Thyroid gland (tissue), 4 donors: ENCODE data around the gene CLDN22. TPM values are rescaled to one million over a fixed set of nuclear protein-coding genes. Genes with fewer than 3 reads are reported as not detected.

ENCODE experiments used
- DNase-seq, 2 donors: peaks; one replicate each; pipeline ENCODE4 v3.0.0-alpha.2; 2019
- H3K27ac ChIP-seq, 3 donors: fragments of 200-600 bp; sonication (generic); 1 replicate in 2 of 3; 2 replicates in 1 of 3; pipeline ENCODE4 v1.5.1; 2016 to 2019; ENCODE audit warnings: mild to moderate bottlenecking in 1 of 3, moderate library complexity in 1 of 3
- H3K27me3 ChIP-seq: fragments of 200-600 bp; sonication (generic); one replicate; pipeline ENCODE4 v1.5.1; 2019
- H3K36me3 ChIP-seq, 2 donors: fragments of 200-600 bp; sonication (generic); one replicate each; pipeline ENCODE4 v1.5.1; 2016 to 2019
- H3K4me1 ChIP-seq, 2 donors: fragments of 200-600 bp; sonication (generic); one replicate each; pipeline ENCODE4 v1.5.1; 2017 to 2019
- H3K4me3 ChIP-seq, 3 donors: fragments of 200-600 bp; sonication (generic); replicated peaks in 1 of 3; 1 replicate in 2 of 3; 2 replicates in 1 of 3; pipeline ENCODE4 v1.5.1; 2016; ENCODE audit warnings: mild to moderate bottlenecking in 1 of 3
- H3K9me3 ChIP-seq: fragments of 200-600 bp; sonication (generic); one replicate; pipeline ENCODE4 v1.5.1; 2017
- CTCF ChIP-seq, 6 experiments: fragments of 200-600 bp in 3 of 6; fragments of 450-650 bp in 3 of 6; sonication (generic) in 3 of 6; IDR thresholded peaks; one replicate each; pipeline ENCODE4 v1.5.1; 2016 to 2019; ENCODE audit warnings: antibody characterized with exemption in 6 of 6, mild to moderate bottlenecking in 2 of 6, inconsistent platforms in 1 of 6, moderate library complexity in 1 of 6
- POLR2A ChIP-seq, 2 donors: fragments of 450-650 bp; IDR thresholded peaks; one replicate each; pipeline ENCODE4 v1.6.1; 2017; ENCODE audit warnings: antibody characterized with exemption in 2 of 2, mild to moderate bottlenecking in 2 of 2, moderate library complexity in 1 of 2
- WGBS, 2 donors: methylation state at CpG; one replicate each; pipeline ENCODE4 v1.1.5; 2017; 5-methylcytosine and 5-hydroxymethylcytosine counted together
- intact Hi-C: fragments of 100-400 bp; cut with DNase I; formaldehyde crosslinking; loops from one replicate; pipeline ENCODE4 v1.15.1; 2023
- total RNA-seq, 4 donors: library from RNA; depleted of rRNA; stranded (reverse); fragments of >200 nt; gene quantifications; one replicate each; pipeline ENCODE4 v1.2.3, GENCODE V29; 2016

CLDN22 gene
- total RNA-seq, 4 donors from 2014 or later, result not detected

- no peak for DNase-seq
- no peaks in the 10 kb centered on the region for H3K4me1 ChIP-seq
- TF ChIP-seq POLR2A (IDR thresholded peaks at IDR 0.05), result no peak
- TF ChIP-seq CTCF (IDR thresholded peaks at IDR 0.05), result no peak
- H3K4me3 ChIP-seq, result no peak overlapping the region
- intact Hi-C loops, result no loop called here
- H3K36me3 ChIP-seq, result peaks cover 0 to 4% of the 10 kb centered on the region in 2 donors
- H3K27ac ChIP-seq, result no peak overlapping the region
- WGBS, 2 donors, result 79 to 84% methylated on average over 5 of the region's 5 CpGs
- H3K27me3 ChIP-seq, result no peaks in the 10 kb centered on the region
- H3K9me3 ChIP-seq, result no peaks in the 10 kb centered on the region
These were observed 19.4 kb downstream of the CLDN22 start for GRCh38 chr4:183300655-183301054.

- DNase-seq, result no peak
- Histone ChIP-seq H3K9me3 (no peaks in the 10 kb centered on the region), H3K36me3 (peaks cover 4 to 5% of the 10 kb centered on the region in 2 donors), H3K4me1 (no peaks in the 10 kb centered on the region), H3K27ac (no peak overlapping the region), H3K27me3 (no peaks in the 10 kb centered on the region), H3K4me3 (no peak overlapping the region)
- TF ChIP-seq CTCF (IDR thresholded peaks at IDR 0.05), result no peak
- intact Hi-C loops, result no loop called here
- WGBS, 2 donors, result 50 to 51% methylated on average over 6 of the region's 6 CpGs
These were observed 20.0 kb downstream of the CLDN22 start for GRCh38 chr4:183300070-183300469.

GRCh38 chr4:183299464-183299863, 20.6 kb downstream of the CLDN22 start:
- DNase-seq, result no peak
- Histone ChIP-seq H3K27me3 (no peaks in the 10 kb centered on the region), H3K27ac (no peak overlapping the region), H3K9me3 (no peaks in the 10 kb centered on the region), H3K4me3 (no peak overlapping the region), H3K36me3 (peaks cover 5 to 9% of the 10 kb centered on the region in 2 donors), H3K4me1 (no peaks in the 10 kb centered on the region)
- intact Hi-C loops, result no loop called here
- WGBS, 2 donors, result 62 to 66% methylated on average over 2 of the region's 2 CpGs
- TF ChIP-seq POLR2A (IDR thresholded peaks at IDR 0.05) (no peak), CTCF (IDR thresholded peaks at IDR 0.05) (no peak)

- Histone ChIP-seq H3K4me3 (no peak overlapping the region), H3K27ac (no peak overlapping the region), H3K9me3 (no peaks in the 10 kb centered on the region), H3K36me3 (peaks cover 5 to 9% of the 10 kb centered on the region in 2 donors), H3K27me3 (no peaks in the 10 kb centered on the region), H3K4me1 (no peaks in the 10 kb centered on the region)
- DNase-seq, result no peak
- intact Hi-C loops, result no loop called here
- WGBS, 2 donors, result 91 to 100% methylated on average over 3 of the region's 3 CpGs
- TF ChIP-seq POLR2A (IDR thresholded peaks at IDR 0.05) (no peak), CTCF (IDR thresholded peaks at IDR 0.05) (no peak)
These were observed 22.4 kb downstream of the CLDN22 start for GRCh38 chr4:183297675-183298074.

GRCh38 chr4:183295711-183296110, 24.4 kb downstream of the CLDN22 start:
- TF ChIP-seq POLR2A (IDR thresholded peaks at IDR 0.05) (no peak), CTCF (IDR thresholded peaks at IDR 0.05) (no peak)
- intact Hi-C loops, result no loop called here
- WGBS, 2 donors, result 88 to 91% methylated on average over 10 of the region's 10 CpGs
- peaks cover 5 to 9% of the 10 kb centered on the region in 2 donors for H3K36me3 ChIP-seq
- no peaks in the 10 kb centered on the region for H3K27me3 ChIP-seq
- DNase-seq, result no peak
- H3K27ac ChIP-seq, result no peak overlapping the region
- H3K9me3 ChIP-seq, result no peaks in the 10 kb centered on the region
- no peaks in the 10 kb centered on the region for H3K4me1 ChIP-seq
- H3K4me3 ChIP-seq, result no peak overlapping the region
